A549 (cell line): ENCODE data around the gene MTF2. TPM values are rescaled to one million over a fixed set of nuclear protein-coding genes. Genes with fewer than 3 reads are reported as not detected.

ENCODE experiments used
- ATAC-seq, 2 experiments: fragments of 200-7000 bp in 1 of 2; fragments of >200 bp in 1 of 2; cut with Nextera tagmentation in 1 of 2; cut with Tn5 transposase in 1 of 2; 3 replicates each; pipeline versions ENCODE4 v1.8.0 to v1.9.1; 2018 to 2020; ENCODE audit warnings: mild to moderate bottlenecking in 1 of 2, moderate library complexity in 1 of 2
- CTCF ChIA-PET: fragments of 300-600 bp; sonication (Branson Sonifier 250); formaldehyde crosslinking; extraction: SDS; loops from one replicate; lab custom pipeline; 2021; ENCODE audit warnings: antibody characterized with exemption, inconsistent platforms; lab: Yijun Ruan, JAX
- POLR2A ChIA-PET: fragments of 350-600 bp; formaldehyde crosslinking; extraction: SDS; loops from one replicate; lab custom pipeline; 2021; ENCODE audit warnings: antibody characterized with exemption, inconsistent platforms; lab: Yijun Ruan, JAX
- DNase-seq, 2 experiments: peaks; one replicate each; pipeline versions ENCODE4 v3.0.0 to v3.0.0-alpha.2; 2011 to 2016; ENCODE audit warnings: low read depth in 1 of 2, low spot score in 1 of 2
- FAIRE-seq: peaks from 2 replicates; lab custom pipeline; 2011; peaks lifted over from hg19 to GRCh38; lab: Jason Lieb, UNC
- H3K27ac ChIP-seq, 2 experiments: fragments of >200 bp; sonication (Bioruptor Twin); formaldehyde crosslinking; 3 replicates each; pipeline ENCODE4 v1.5.1; 2016 to 2017
- H3K4me1 ChIP-seq: fragments of >200 bp; sonication (Bioruptor Twin); formaldehyde crosslinking; 3 replicates; pipeline ENCODE4 v1.6.1; 2016
- H3K4me2 ChIP-seq: fragments of >200 bp; sonication (Bioruptor Twin); formaldehyde crosslinking; 3 replicates; pipeline ENCODE4 v1.6.1; 2016
- H3K4me3 ChIP-seq: fragments of >200 bp; sonication (Bioruptor Twin); formaldehyde crosslinking; 3 replicates; pipeline ENCODE4 v1.5.1; 2016
- H3K9me3 ChIP-seq: fragments of >200 bp; sonication (Bioruptor Twin); formaldehyde crosslinking; 3 replicates; pipeline ENCODE4 v1.6.1; 2016
- CBX8 ChIP-seq: fragments of 200-600 bp; sonication (generic); IDR thresholded peaks from 2 replicates; pipeline ENCODE4 v1.6.1; 2016
- CHD4 ChIP-seq: fragments of 200-600 bp; sonication (generic); IDR thresholded peaks from 2 replicates; pipeline ENCODE4 v1.6.1; 2016; ENCODE audit warnings: antibody characterized with exemption, mild to moderate bottlenecking, borderline replicate concordance
- CTCF ChIP-seq: fragments of >200 bp; sonication (Bioruptor Twin); formaldehyde crosslinking; IDR thresholded peaks from 3 replicates; pipeline ENCODE4 v1.5.1; 2016
- ESRRA ChIP-seq: fragments of 150-350 bp; IDR thresholded peaks from 2 replicates; pipeline ENCODE4 v1.6.1; 2014; ENCODE audit warnings: mild to moderate bottlenecking, low read length, borderline replicate concordance
- FOSB ChIP-seq: fragments of 250-450 bp; sonication (Bioruptor Pico); IDR thresholded peaks from 2 replicates; pipeline ENCODE4 v1.5.0; 2020; ENCODE audit warnings: mild to moderate bottlenecking, moderate library complexity
- FOSL2 ChIP-seq, 2 experiments: fragments of 450-650 bp in 1 of 2; fragments of >200 bp in 1 of 2; sonication (Bioruptor Twin) in 1 of 2; formaldehyde crosslinking; IDR thresholded peaks; 2 replicates each; pipeline versions ENCODE4 v1.5.0 to v1.6.1; 2016 to 2020; ENCODE audit warnings: mild to moderate bottlenecking in 1 of 2, moderate library complexity in 1 of 2
- FOXS1 ChIP-seq: fragments of 250-450 bp; sonication (Bioruptor Pico); IDR thresholded peaks from 2 replicates; pipeline ENCODE4 v1.5.0; 2020; ENCODE audit warnings: mild to moderate bottlenecking, moderate library complexity
- GATA3 ChIP-seq: IDR thresholded peaks from 2 replicates; pipeline ENCODE4 v1.6.1; 2012; ENCODE audit warnings: borderline replicate concordance
- HDAC2 ChIP-seq: fragments of 200-600 bp; sonication (generic); IDR thresholded peaks from 2 replicates; pipeline ENCODE4 v1.6.1; 2016
- HMGXB4 ChIP-seq: fragments of 250-450 bp; sonication (Bioruptor Pico); IDR thresholded peaks from 2 replicates; pipeline ENCODE4 v1.5.0; 2021; ENCODE audit warnings: mild to moderate bottlenecking, moderate library complexity, borderline replicate concordance
- HOXA7 ChIP-seq: fragments of 250-450 bp; sonication (Bioruptor Pico); IDR thresholded peaks from 2 replicates; pipeline ENCODE4 v1.5.0; 2020; ENCODE audit warnings: mild to moderate bottlenecking, moderate library complexity
- HOXB5 ChIP-seq: fragments of 250-450 bp; sonication (Bioruptor Pico); IDR thresholded peaks from 2 replicates; pipeline ENCODE4 v1.5.0; 2020; ENCODE audit warnings: mild to moderate bottlenecking, moderate library complexity
- JUN ChIP-seq, 2 experiments: fragments of >200 bp; sonication (Bioruptor Twin); formaldehyde crosslinking; IDR thresholded peaks; 2 replicates in 1 of 2; 3 replicates in 1 of 2; pipeline ENCODE4 v1.6.1; 2016 to 2017
- MAFK ChIP-seq: fragments of 450-650 bp; IDR thresholded peaks from 2 replicates; pipeline ENCODE4 v1.6.1; 2014; ENCODE audit not compliant: partially characterized antibody
- MAZ ChIP-seq: fragments of 150-350 bp; IDR thresholded peaks from 2 replicates; pipeline ENCODE4 v1.6.1; 2014; ENCODE audit warnings: antibody characterized with exemption, low read depth, low read length, borderline replicate concordance
- POLR2AphosphoS2 ChIP-seq: conservative IDR thresholded peaks from 2 replicates; pipeline ENCODE4 v1.6.1; 2012; ENCODE audit warnings: low read length, improper control_type of control experiment, inconsistent platforms
- RAD21 ChIP-seq, 2 experiments: fragments of >200 bp in 1 of 2; sonication (Bioruptor Twin) in 1 of 2; formaldehyde crosslinking in 1 of 2; IDR thresholded peaks in 1 of 2; conservative IDR thresholded peaks in 1 of 2; 2 replicates in 1 of 2; 3 replicates in 1 of 2; pipeline ENCODE4 v1.6.1; 2012 to 2018; ENCODE audit warnings: inconsistent platforms in 1 of 2
- REST ChIP-seq: fragments of 200-600 bp; sonication (generic); IDR thresholded peaks from 2 replicates; pipeline ENCODE4 v1.6.1; 2016; ENCODE audit warnings: antibody characterized with exemption, mild to moderate bottlenecking, moderate library complexity
- RFX5 ChIP-seq: fragments of 450-650 bp; IDR thresholded peaks from 2 replicates; pipeline ENCODE4 v1.7.1; 2014; ENCODE audit warnings: antibody characterized with exemption, mild to moderate bottlenecking, moderate library complexity
- RNF2 ChIP-seq: fragments of 200-600 bp; sonication (generic); IDR thresholded peaks from 2 replicates; pipeline ENCODE4 v1.6.1; 2016; ENCODE audit warnings: low read depth, mild to moderate bottlenecking, antibody characterized with exemption, moderate library complexity, borderline replicate concordance
- SREBF2 ChIP-seq: fragments of 450-650 bp; IDR thresholded peaks from 2 replicates; pipeline ENCODE4 v1.6.1; 2014; ENCODE audit warnings: mild to moderate bottlenecking, moderate library complexity
- ZC3H11A ChIP-seq: fragments of 450-650 bp; IDR thresholded peaks from 2 replicates; pipeline ENCODE4 v1.6.1; 2014; ENCODE audit warnings: antibody characterized with exemption, mild to moderate bottlenecking
- ZFP36 ChIP-seq: fragments of 450-650 bp; IDR thresholded peaks from 2 replicates; pipeline ENCODE4 v1.6.1; 2014; ENCODE audit warnings: borderline replicate concordance; ENCODE audit not compliant: partially characterized antibody
- ZSCAN20 ChIP-seq: fragments of 250-450 bp; sonication (Bioruptor Pico); IDR thresholded peaks from 2 replicates; pipeline ENCODE4 v1.8.0; 2022; ENCODE audit warnings: mild to moderate bottlenecking, moderate library complexity
- WGBS: methylation state at CpG from one replicate; pipeline ENCODE4 v1.1.6; 2017; ENCODE audit errors: missing lambda C conversion rate; 5-methylcytosine and 5-hydroxymethylcytosine counted together
- polyA plus RNA-seq, 4 experiments: library from polyadenylated mRNA; depleted of rRNA in 3 of 4; stranded (reverse); fragments of >200 nt; fragmentation: RNase III in 1 of 4; extraction: RNeasy Plus Mini Kit Qiagen cat#74134 plus additional on column Dnase treatment in 1 of 4; gene quantifications; 2 replicates in 3 of 4; 3 replicates in 1 of 4; pipeline ENCODE4 v1.2.3, GENCODE V29; 2011 to 2017
- TF ChIP-seq, protein P1 (sequence below): fragments of 250-450 bp; sonication (Bioruptor Pico); IDR thresholded peaks from 2 replicates; pipeline ENCODE4 v1.5.0; 2020; ENCODE audit warnings: low read depth, mild to moderate bottlenecking, moderate library complexity

The MTF2 gene
- polyA plus RNA-seq, 2 of the 4 experiments (the other 2 are of a cell fraction) = 14.3 to 31.2 TPM

GRCh38 chr1:93120614-93121013 is 41.5 kb downstream of the MTF2 start:
- DNase-seq (no peak), ATAC-seq (no peak), FAIRE-seq (no peak)
- ChIA-PET CTCF (no interaction called here), POLR2A (no interaction called here)
- H3K9me3 ChIP-seq = no peaks in the 10 kb centered on the region
- H3K4me1 ChIP-seq = no peaks in the 10 kb centered on the region
- TF ChIP-seq POLR2AphosphoS2 = no peak
- no peak for TF ChIP-seq HOXB5
- TF ChIP-seq CHD4 = no peak
- no peak for TF ChIP-seq HDAC2
- no peak for TF ChIP-seq ZFP36
- TF ChIP-seq GATA3 = no peak
- TF ChIP-seq MAFK = no peak
- TF ChIP-seq CBX8 = no peak
- no peak for TF ChIP-seq MAZ
- no peak for TF ChIP-seq RNF2
- TF ChIP-seq CTCF = no peak
- TF ChIP-seq SREBF2 = no peak
- no peak for TF ChIP-seq FOSB (CRISPR knock-in tag)
- H3K4me3 ChIP-seq = no peak overlapping the region
- no peak overlapping the region for H3K4me2 ChIP-seq
- no peak overlapping the region for H3K27ac ChIP-seq

DNA sequence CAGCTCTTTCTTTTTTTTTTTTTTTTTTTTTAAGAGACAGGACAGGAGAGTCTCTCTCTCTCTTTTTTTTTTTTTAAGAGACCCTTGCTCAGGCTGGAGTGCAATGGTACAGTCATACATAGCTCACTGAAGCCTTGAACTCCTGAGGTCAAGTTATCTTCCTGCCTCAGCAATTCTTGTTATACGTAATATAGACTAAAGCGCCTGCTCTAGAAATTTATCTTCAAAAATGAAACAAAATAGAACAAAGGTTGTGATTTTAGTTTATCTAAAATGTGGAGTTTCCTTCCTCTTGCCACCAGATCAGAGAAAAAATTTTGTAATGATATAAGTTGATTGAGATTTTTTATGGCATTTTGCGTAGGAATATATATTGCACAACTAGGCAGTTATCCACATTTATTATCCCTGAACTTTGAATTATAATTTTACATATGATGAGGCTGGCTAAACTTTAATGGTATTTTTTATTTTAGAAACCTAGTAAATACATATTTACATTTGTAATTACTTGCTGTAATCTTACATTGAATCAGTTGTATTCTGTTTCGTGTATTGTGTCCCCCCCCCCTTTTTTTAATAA is 44.2 kb downstream of the MTF2 start:
- POLR2A ChIA-PET = no interaction called here
- ATAC-seq (no peak), DNase-seq (no peak), FAIRE-seq (no peak)
- no peak overlapping the region for H3K27ac ChIP-seq
- 92% methylated on average over 4 of the region's 4 CpGs for WGBS
- H3K4me1 ChIP-seq = no peaks in the 10 kb centered on the region
- no peaks in the 10 kb centered on the region for H3K9me3 ChIP-seq
- TF ChIP-seq FOSL2 (IDR thresholded peaks at IDR 0.05) (no peak), FOSL2 (CRISPR knock-in tag; IDR thresholded peaks at IDR 0.05) (no peak), RAD21 (conservative IDR thresholded peaks at IDR 0.05 in 1 of 2, IDR thresholded peaks at IDR 0.05 in 1 of 2) (no peak), ESRRA (no peak), REST (no peak), ZC3H11A (no peak), FOXS1 (CRISPR knock-in tag) (no peak), HOXA7 (CRISPR knock-in tag) (no peak), JUN (IDR thresholded peaks at IDR 0.05) (no peak), MAZ (no peak), RFX5 (no peak), HMGXB4 (CRISPR knock-in tag) (no peak), ZSCAN20 (CRISPR knock-in tag) (no peak)
- TF ChIP-seq, protein P1, sequence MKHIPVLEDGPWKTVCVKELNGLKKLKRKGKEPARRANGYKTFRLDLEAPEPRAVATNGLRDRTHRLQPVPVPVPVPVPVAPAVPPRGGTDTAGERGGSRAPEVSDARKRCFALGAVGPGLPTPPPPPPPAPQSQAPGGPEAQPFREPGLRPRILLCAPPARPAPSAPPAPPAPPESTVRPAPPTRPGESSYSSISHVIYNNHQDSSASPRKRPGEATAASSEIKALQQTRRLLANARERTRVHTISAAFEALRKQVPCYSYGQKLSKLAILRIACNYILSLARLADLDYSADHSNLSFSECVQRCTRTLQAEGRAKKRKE (CRISPR knock-in tag) = no peak
- no peak overlapping the region for H3K4me2 ChIP-seq
- CTCF ChIA-PET = interaction anchor here (0.7 kb wide), 1 partner anchor 1463 kb away, joined by 3 read pairs; no protein-coding TSS in a partner anchor
- no peak overlapping the region for H3K4me3 ChIP-seq
